ENCODE measurements around the gene SLC22A7. TPM values are rescaled to one million over a fixed set of nuclear protein-coding genes. Genes with fewer than 3 reads are reported as not detected.
A peak's percentile ranks its signal among the peaks of the same experiment; 100 is the strongest.

SLC22A7 gene
- total and polyA plus RNA-seq, 8 donors = not detected

DNA sequence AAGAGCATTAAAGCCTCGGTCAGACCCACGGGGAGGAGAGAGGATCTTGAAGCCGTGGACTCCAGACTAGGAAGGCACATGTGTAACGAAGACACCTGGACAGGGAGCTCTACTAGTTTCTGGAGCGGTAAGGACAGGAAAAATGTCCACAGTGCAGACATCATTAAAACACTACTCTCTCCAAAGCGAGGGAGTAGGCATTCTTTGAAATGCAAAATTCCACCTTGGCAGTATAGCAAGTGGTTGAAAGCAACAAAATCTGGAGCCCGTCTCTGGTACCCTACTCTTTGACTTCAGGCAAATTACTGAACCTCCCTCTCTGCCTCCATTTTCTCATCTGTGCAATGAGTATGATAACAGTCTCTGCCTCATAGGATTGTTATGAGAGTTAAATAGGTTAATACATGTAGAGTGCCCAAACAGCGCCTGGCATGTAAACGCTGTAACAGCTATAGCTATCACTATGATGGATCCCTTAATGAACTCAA, 11.0 kb downstream of the SLC22A7 start:
- H3K4me3 ChIP-seq = peak overlapping the region; percentile 32 to 48 (median 45)
- H3K9me3 ChIP-seq = no peaks in the 10 kb centered on the region
- no peak for DNase-seq
- H3K4me1 ChIP-seq = peaks cover 0 to 15% (median 13%) of the 10 kb centered on the region in 4 donors
- H3K27me3 ChIP-seq = peaks cover 0 to 25% (median 10%) of the 10 kb centered on the region in 3 donors
- H3K36me3 ChIP-seq = no peaks in the 10 kb centered on the region
- intact Hi-C loops (cut with DNase I; ENCODE audit: low total_unique reads) = no loop called here
- 34 to 38% (median 35%) methylated on average over 9 of the region's 9 CpGs for WGBS, 5 donors
- no peak overlapping the region for H3K27ac ChIP-seq
- TF ChIP-seq POLR2AphosphoS5 (IDR thresholded peaks at IDR 0.05) (no peak), EP300 (IDR thresholded peaks at IDR 0.05) (no peak), POLR2A (IDR thresholded peaks at IDR 0.05) (no peak)
- TF ChIP-seq, protein P1, sequence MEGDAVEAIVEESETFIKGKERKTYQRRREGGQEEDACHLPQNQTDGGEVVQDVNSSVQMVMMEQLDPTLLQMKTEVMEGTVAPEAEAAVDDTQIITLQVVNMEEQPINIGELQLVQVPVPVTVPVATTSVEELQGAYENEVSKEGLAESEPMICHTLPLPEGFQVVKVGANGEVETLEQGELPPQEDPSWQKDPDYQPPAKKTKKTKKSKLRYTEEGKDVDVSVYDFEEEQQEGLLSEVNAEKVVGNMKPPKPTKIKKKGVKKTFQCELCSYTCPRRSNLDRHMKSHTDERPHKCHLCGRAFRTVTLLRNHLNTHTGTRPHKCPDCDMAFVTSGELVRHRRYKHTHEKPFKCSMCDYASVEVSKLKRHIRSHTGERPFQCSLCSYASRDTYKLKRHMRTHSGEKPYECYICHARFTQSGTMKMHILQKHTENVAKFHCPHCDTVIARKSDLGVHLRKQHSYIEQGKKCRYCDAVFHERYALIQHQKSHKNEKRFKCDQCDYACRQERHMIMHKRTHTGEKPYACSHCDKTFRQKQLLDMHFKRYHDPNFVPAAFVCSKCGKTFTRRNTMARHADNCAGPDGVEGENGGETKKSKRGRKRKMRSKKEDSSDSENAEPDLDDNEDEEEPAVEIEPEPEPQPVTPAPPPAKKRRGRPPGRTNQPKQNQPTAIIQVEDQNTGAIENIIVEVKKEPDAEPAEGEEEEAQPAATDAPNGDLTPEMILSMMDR (IDR thresholded peaks at IDR 0.05) = no peak

DNA sequence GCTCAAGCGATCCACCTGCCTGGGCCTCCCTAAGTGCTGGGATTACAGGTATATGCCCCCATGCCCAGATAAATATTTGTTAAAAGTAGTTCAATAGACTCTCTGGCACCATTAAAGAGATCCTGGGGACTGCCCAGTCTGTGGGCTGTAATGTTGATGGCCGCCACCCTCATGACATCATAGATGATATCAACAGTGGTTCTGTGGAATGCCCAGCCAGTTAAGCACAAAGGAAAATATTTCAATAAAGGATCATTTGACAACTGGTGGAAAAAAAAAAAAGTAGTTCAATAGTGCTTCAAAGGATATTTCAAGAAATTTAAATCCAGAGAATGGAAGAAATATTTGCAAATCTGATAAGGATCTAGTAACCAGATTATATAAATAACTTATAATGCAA, 12.1 kb downstream of the SLC22A7 start:
- peaks cover 0 to 15% (median 13%) of the 10 kb centered on the region in 4 donors for H3K4me1 ChIP-seq
- 82 to 94% (median 85%) methylated on average over 2 of the region's 2 CpGs for WGBS, 5 donors
- no peaks in the 10 kb centered on the region for H3K36me3 ChIP-seq
- H3K27ac ChIP-seq = no peak overlapping the region
- no peak for DNase-seq
- no peaks in the 10 kb centered on the region for H3K9me3 ChIP-seq
- no peak for TF ChIP-seq POLR2AphosphoS5 (IDR thresholded peaks at IDR 0.05)
- TF ChIP-seq EP300 (IDR thresholded peaks at IDR 0.05) = no peak
- TF ChIP-seq POLR2A (IDR thresholded peaks at IDR 0.05) = no peak
- TF ChIP-seq, protein P1 (IDR thresholded peaks at IDR 0.05) = no peak
- no peak overlapping the region for H3K4me3 ChIP-seq
- H3K27me3 ChIP-seq = peaks cover 0 to 20% (median 10%) of the 10 kb centered on the region in 3 donors
- intact Hi-C loops (cut with DNase I; ENCODE audit: low total_unique reads) = no loop called here

DNA sequence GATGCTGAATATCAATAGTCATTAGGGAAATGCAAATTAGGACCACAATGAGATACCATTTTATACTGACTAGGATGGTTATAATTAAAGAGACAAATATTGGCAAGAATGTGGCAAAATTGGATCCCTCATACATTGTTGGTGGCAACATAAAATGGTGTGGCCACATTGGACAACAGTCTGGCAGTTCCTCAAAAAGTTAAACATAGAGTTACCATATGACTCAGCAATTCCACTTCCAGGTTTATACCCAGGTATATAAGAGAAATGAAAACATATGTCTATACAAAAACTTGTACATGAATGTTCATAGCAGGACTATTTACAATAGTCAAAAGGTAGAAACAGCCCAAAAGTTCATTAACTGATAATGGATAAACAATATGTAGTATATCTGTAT, 12.6 kb downstream of the SLC22A7 start:
- H3K36me3 ChIP-seq = no peaks in the 10 kb centered on the region
- H3K27ac ChIP-seq = no peak overlapping the region
- no peak for DNase-seq
- peaks cover 0 to 15% (median 13%) of the 10 kb centered on the region in 4 donors for H3K4me1 ChIP-seq
- no peaks in the 10 kb centered on the region for H3K9me3 ChIP-seq
- intact Hi-C loops (cut with DNase I; ENCODE audit: low total_unique reads) = no loop called here
- no peak overlapping the region for H3K4me3 ChIP-seq
- TF ChIP-seq POLR2A (IDR thresholded peaks at IDR 0.05) (no peak), POLR2AphosphoS5 (IDR thresholded peaks at IDR 0.05) (no peak), EP300 (IDR thresholded peaks at IDR 0.05) (no peak)
- TF ChIP-seq, protein P1 (IDR thresholded peaks at IDR 0.05) = no peak
- H3K27me3 ChIP-seq = peaks cover 0 to 20% (median 10%) of the 10 kb centered on the region in 3 donors

DNA sequence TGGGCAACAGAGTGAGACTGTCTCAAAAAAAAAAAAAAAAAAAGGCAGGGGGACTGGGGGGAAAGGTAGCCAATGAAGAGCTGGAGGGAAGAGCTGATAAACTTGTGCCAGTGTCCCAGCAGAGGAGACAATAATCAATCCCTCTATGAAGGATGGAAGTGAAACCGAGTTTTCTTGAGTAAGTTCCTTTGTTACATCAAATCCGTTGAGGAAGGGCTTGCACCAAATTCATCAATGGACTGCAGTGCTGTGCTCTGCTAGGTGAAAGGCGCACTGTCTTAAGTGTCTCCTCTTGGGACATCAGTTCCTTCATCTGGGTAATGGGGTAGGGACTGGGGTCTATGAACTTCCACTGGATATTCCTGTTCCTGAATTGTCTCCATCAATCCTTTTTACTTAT, 13.6 kb downstream of the SLC22A7 start:
- no peak for DNase-seq
- Histone ChIP-seq H3K36me3 (no peaks in the 10 kb centered on the region), H3K27ac (no peak overlapping the region), H3K4me3 (no peak overlapping the region), H3K4me1 (peaks cover 0 to 15% (median 13%) of the 10 kb centered on the region in 4 donors), H3K9me3 (no peaks in the 10 kb centered on the region), H3K27me3 (peaks cover 0 to 20% (median 10%) of the 10 kb centered on the region in 3 donors)
- WGBS, 5 donors = 61 to 81% (median 79%) methylated on average over 3 of the region's 3 CpGs
- TF ChIP-seq EP300 (IDR thresholded peaks at IDR 0.05) (no peak), POLR2A (IDR thresholded peaks at IDR 0.05) (no peak), POLR2AphosphoS5 (IDR thresholded peaks at IDR 0.05) (no peak)
- TF ChIP-seq, protein P1 (IDR thresholded peaks at IDR 0.05) = no peak
- intact Hi-C loops (cut with DNase I; ENCODE audit: low total_unique reads) = no loop called here
